Large intestine (tissue), 3 donors: ENCODE data around the gene FAT3. TPM values are rescaled to one million over a fixed set of nuclear protein-coding genes. Genes with fewer than 3 reads are reported as not detected.
A peak's percentile ranks its signal among the peaks of the same experiment; 100 is the strongest.

Experiments
- DNase-seq, 2 donors: peaks; one replicate each; pipeline versions ENCODE4 v3.0.0 to v3.0.0-alpha.2; 2013
- H3K27ac ChIP-seq: one replicate; pipeline ENCODE4 v1.5.1; 2013; ENCODE audit warnings: low read length
- H3K27me3 ChIP-seq: 2 replicates; pipeline ENCODE4 v1.6.1; 2013; ENCODE audit warnings: low read length; ENCODE audit not compliant: control insufficient read depth, insufficient read depth
- H3K36me3 ChIP-seq: 2 replicates; pipeline ENCODE4 v1.6.1; 2013; ENCODE audit warnings: low read length; ENCODE audit not compliant: control insufficient read depth, insufficient read depth
- H3K4me1 ChIP-seq: one replicate; pipeline ENCODE4 v1.6.1; 2013; ENCODE audit warnings: low read length; ENCODE audit not compliant: control insufficient read depth, insufficient read depth
- H3K4me3 ChIP-seq: one replicate; pipeline ENCODE4 v1.5.1; 2013; ENCODE audit warnings: low read length
- H3K9me3 ChIP-seq: one replicate; pipeline ENCODE4 v1.6.1; 2013; ENCODE audit warnings: mild to moderate bottlenecking, low read depth, low read length, moderate library complexity; ENCODE audit not compliant: control insufficient read depth
- WGBS: methylation state at CpG from one replicate; pipeline ENCODE4 v1.1.5; 2013; ENCODE audit warnings: low lambda C conversion rate; ENCODE audit not compliant: insufficient coverage; 5-methylcytosine and 5-hydroxymethylcytosine counted together
- polyA plus RNA-seq: library from polyadenylated mRNA; unstranded; fragments of 120-200 nt; gene quantifications from one replicate; pipeline ENCODE4 v1.2.1, GENCODE V29; 2013

The FAT3 gene
- polyA plus RNA-seq, 1 donor = 0.73 TPM

GRCh38 chr11:92259861-92260260 lies 35.2 kb downstream of the FAT3 start:
- Histone ChIP-seq H3K4me3 (no peak overlapping the region), H3K9me3 (no peaks in the 10 kb centered on the region), H3K4me1 (no peaks in the 10 kb centered on the region), H3K27me3 (no peaks in the 10 kb centered on the region), H3K36me3 (no peaks in the 10 kb centered on the region), H3K27ac (no peak overlapping the region)
- no peak for DNase-seq
- WGBS = no CpG with 5 or more reads among the region's 4 CpGs

- DNase-seq = no peak
- no CpG with 5 or more reads among the region's 2 CpGs for WGBS
- Histone ChIP-seq H3K4me3 (no peak overlapping the region), H3K9me3 (no peaks in the 10 kb centered on the region), H3K36me3 (no peaks in the 10 kb centered on the region), H3K27ac (no peak overlapping the region), H3K4me1 (peaks cover 20% of the 10 kb centered on the region), H3K27me3 (no peaks in the 10 kb centered on the region)
Observed at GRCh38 chr11:92264350-92264749, 39.7 kb downstream of the FAT3 start.

- H3K9me3 ChIP-seq = no peaks in the 10 kb centered on the region
- H3K27ac ChIP-seq = peak overlapping the region; percentile 80
- H3K4me3 ChIP-seq = no peak overlapping the region
- DNase-seq = peak; percentile 85 to 89
- peaks cover 20% of the 10 kb centered on the region for H3K4me1 ChIP-seq
- 33% methylated on average over 2 of the region's 4 CpGs for WGBS
- no peaks in the 10 kb centered on the region for H3K36me3 ChIP-seq
- no peaks in the 10 kb centered on the region for H3K27me3 ChIP-seq
Observed at GRCh38 chr11:92266806-92267205, 42.2 kb downstream of the FAT3 start.

GRCh38 chr11:92267278-92267677 lies 42.7 kb downstream of the FAT3 start:
- Histone ChIP-seq H3K9me3 (no peaks in the 10 kb centered on the region), H3K27me3 (no peaks in the 10 kb centered on the region), H3K27ac (peak overlapping the region; percentile 73), H3K4me1 (peaks cover 20% of the 10 kb centered on the region), H3K4me3 (no peak overlapping the region), H3K36me3 (no peaks in the 10 kb centered on the region)
- DNase-seq = no peak
- 100% methylated on average over 1 of the region's 2 CpGs for WGBS

- no peak for DNase-seq
- H3K27ac ChIP-seq = peak overlapping the region; percentile 73
- no peaks in the 10 kb centered on the region for H3K27me3 ChIP-seq
Observed at GRCh38 chr11:92267968-92268367, 43.4 kb downstream of the FAT3 start.

GRCh38 chr11:92268546-92268945 lies 43.9 kb downstream of the FAT3 start:
- H3K4me1 ChIP-seq = peaks cover 20% of the 10 kb centered on the region
- H3K36me3 ChIP-seq = no peaks in the 10 kb centered on the region
- no peak overlapping the region for H3K4me3 ChIP-seq
- peak overlapping the region; percentile 73 for H3K27ac ChIP-seq
- no peak for DNase-seq
- no CpG with 5 or more reads among the region's 1 CpG for WGBS
- H3K27me3 ChIP-seq = no peaks in the 10 kb centered on the region
- no peaks in the 10 kb centered on the region for H3K9me3 ChIP-seq

More at GRCh38 chr11:92267968-92268367, 43.4 kb downstream of the FAT3 start:
- Histone ChIP-seq H3K36me3 (no peaks in the 10 kb centered on the region), H3K4me3 (no peak overlapping the region), H3K9me3 (no peaks in the 10 kb centered on the region), H3K4me1 (peaks cover 20% of the 10 kb centered on the region)

GRCh38 chr11:92269021-92269420 lies 44.4 kb downstream of the FAT3 start:
- H3K4me3 ChIP-seq = no peak overlapping the region
- H3K9me3 ChIP-seq = no peaks in the 10 kb centered on the region
- no peaks in the 10 kb centered on the region for H3K36me3 ChIP-seq
- WGBS = no CpG with 5 or more reads among the region's 2 CpGs
- peak; percentile 12 to 41 for DNase-seq
- peak overlapping the region; percentile 73 for H3K27ac ChIP-seq
- no peaks in the 10 kb centered on the region for H3K27me3 ChIP-seq
- H3K4me1 ChIP-seq = peaks cover 20% of the 10 kb centered on the region

- WGBS = 80% methylated on average over 2 of the region's 2 CpGs
- no peak for DNase-seq
- no peak overlapping the region for H3K27ac ChIP-seq
Observed at GRCh38 chr11:92269841-92270240, 45.2 kb downstream of the FAT3 start.

GRCh38 chr11:92272651-92273050 lies 48.0 kb downstream of the FAT3 start:
- no peaks in the 10 kb centered on the region for H3K36me3 ChIP-seq
- H3K4me1 ChIP-seq = peaks cover 11% of the 10 kb centered on the region
- WGBS = no CpG with 5 or more reads among the region's 3 CpGs
- H3K4me3 ChIP-seq = no peak overlapping the region
- no peak overlapping the region for H3K27ac ChIP-seq
- H3K9me3 ChIP-seq = no peaks in the 10 kb centered on the region
- DNase-seq = no peak
- no peaks in the 10 kb centered on the region for H3K27me3 ChIP-seq

More at GRCh38 chr11:92269841-92270240, 45.2 kb downstream of the FAT3 start:
- H3K9me3 ChIP-seq = no peaks in the 10 kb centered on the region
- H3K4me3 ChIP-seq = no peak overlapping the region
- peaks cover 20% of the 10 kb centered on the region for H3K4me1 ChIP-seq
- H3K27me3 ChIP-seq = no peaks in the 10 kb centered on the region
- H3K36me3 ChIP-seq = no peaks in the 10 kb centered on the region
